ENCODE data around the gene KRT37. TPM values are rescaled to one million over a fixed set of nuclear protein-coding genes. Genes with fewer than 3 reads are reported as not detected.

The KRT37 gene
- total and polyA plus RNA-seq, 9 of the 15 experiments (the other 6 are each of a cell fraction or from before 2014, with no cell fraction given): not detected

DNA sequence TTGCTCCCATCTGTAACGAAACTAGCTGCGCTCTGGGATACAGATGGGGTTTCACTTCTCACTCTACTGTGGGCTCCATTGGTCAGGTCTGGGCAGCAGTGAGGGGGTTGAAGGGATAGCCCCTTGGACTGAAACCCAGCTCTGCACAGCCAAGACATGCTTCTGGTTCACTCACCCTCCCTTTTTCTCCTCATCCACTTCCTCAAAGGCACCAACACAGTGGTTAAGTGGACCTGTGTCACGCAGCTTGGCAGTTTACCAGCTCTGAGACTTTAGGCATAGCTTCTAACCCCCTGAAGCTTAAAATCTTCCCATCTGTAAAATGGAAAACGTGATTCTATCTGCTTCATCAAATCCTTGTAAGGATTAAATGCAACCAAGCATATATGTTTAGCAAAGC, 27.9 kb upstream of the KRT37 start:
- H3K4me2 ChIP-seq (ENCODE audit: insufficient read depth, low read length): no peak overlapping the region
- ChIA-PET POLR2A (interaction anchor here (0.5 kb wide), 1 partner anchor 651 kb away, joined by 3 read pairs; no protein-coding TSS in a partner anchor), CTCF (ENCODE audit: low intra/inter-chr PET ratio) (no interaction called here)
- 3% methylated on average over 4 of the region's 4 CpGs for WGBS (ENCODE audit: insufficient coverage, low coverage, missing lambda C conversion rate)
- no peaks in the 10 kb centered on the region for H3K36me3 ChIP-seq (ENCODE audit: control insufficient read depth, insufficient read depth, low read length)
- no peak overlapping the region for H3K9ac ChIP-seq (ENCODE audit: insufficient read depth in 1 of 2, low read depth in 2 of 2, low read length in 2 of 2)
- intact Hi-C loops (cut with micrococcal nuclease) (no loop called here), in situ Hi-C loops (cut with MboI) (no loop called here)
- H3K27me3 ChIP-seq (ENCODE audit: control insufficient read depth in 2 of 2, insufficient read depth in 2 of 2, low read length in 2 of 2): peaks cover 3 to 7% of the 10 kb centered on the region in 2 experiments; a peak in 1 of 5 replicates
- ATAC-seq: no peak
- no peaks in the 10 kb centered on the region for H3K9me1 ChIP-seq (ENCODE audit: control insufficient read depth, insufficient read depth, low read length)
- H3K4me3 ChIP-seq: no peak overlapping the region
- no peak for FAIRE-seq
- H3K9me3 ChIP-seq (replicated peaks; ENCODE audit: control insufficient read depth, insufficient read depth, low read depth, low read length): no peaks in the 10 kb centered on the region; the same call in 1 of the 2 replicates
- no TSS peak for BruUV-seq (replicated peaks)
- H3K79me2 ChIP-seq (ENCODE audit: control insufficient read depth, insufficient read depth, low read length): no peaks in the 10 kb centered on the region
- H3K4me1 ChIP-seq (replicated peaks in 1 of 2; ENCODE audit: control insufficient read depth in 2 of 2, insufficient read depth in 2 of 2, low read length in 2 of 2): no peaks in the 10 kb centered on the region
- H2AFZ ChIP-seq (ENCODE audit: low read depth, low read length): no peak overlapping the region
- H4K20me1 ChIP-seq (replicated peaks; ENCODE audit: control insufficient read depth, insufficient read depth, low read length): no peaks in the 10 kb centered on the region
- no peak overlapping the region for H3K27ac ChIP-seq (ENCODE audit: extremely low read depth, low read depth, low read length)
- TF ChIP-seq CBX3 (IDR thresholded peaks at IDR 0.05; ENCODE audit: borderline replicate concordance in 1 of 2, low read length in 2 of 2): no peak
- 0 out of 2 replicates have a peak, but pooled peaks have one; percentile 11 for TF ChIP-seq SPI1 (IDR thresholded peaks at IDR 0.05; ENCODE audit: borderline replicate concordance, low read depth, low read length)
- no peak for TF ChIP-seq PHB (CRISPR knock-in tag; IDR thresholded peaks at IDR 0.05)
- TF ChIP-seq TEAD4 (IDR thresholded peaks at IDR 0.05; ENCODE audit: low read length): no peak
- TF ChIP-seq TEAD4 (CRISPR knock-in tag; IDR thresholded peaks at IDR 0.05; ENCODE audit: borderline replicate concordance): no peak
- TF ChIP-seq, protein P1, sequence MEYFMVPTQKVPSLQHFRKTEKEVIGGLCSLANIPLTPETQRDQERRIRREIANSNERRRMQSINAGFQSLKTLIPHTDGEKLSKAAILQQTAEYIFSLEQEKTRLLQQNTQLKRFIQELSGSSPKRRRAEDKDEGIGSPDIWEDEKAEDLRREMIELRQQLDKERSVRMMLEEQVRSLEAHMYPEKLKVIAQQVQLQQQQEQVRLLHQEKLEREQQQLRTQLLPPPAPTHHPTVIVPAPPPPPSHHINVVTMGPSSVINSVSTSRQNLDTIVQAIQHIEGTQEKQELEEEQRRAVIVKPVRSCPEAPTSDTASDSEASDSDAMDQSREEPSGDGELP (CRISPR knock-in tag; IDR thresholded peaks at IDR 0.05; ENCODE audit: borderline replicate concordance): no peak
- DNase-seq (ENCODE audit: extremely low read depth in 1 of 4, low spot score in 3 of 4): no peak

Measured in K562 (cell line).